ENCODE data around the gene BMS1.
"Not testable (repeated sequence)": the region's sequence is repeated elsewhere in the genome, so short reads cannot be mapped to it uniquely, and the experiment has no call there.

BMS1 gene

GRCh38 chr10:42827201-42827600 is 44.6 kb downstream of the BMS1 start:
- Histone ChIP-seq H3K36me3 (ENCODE audit: insufficient read depth, low read length) (peaks cover 78% of the 10 kb centered on the region), H3F3A (ENCODE audit: insufficient read depth, low read length) (no peaks in the 10 kb centered on the region), H3K4me2 (ENCODE audit: low read length) (no peak overlapping the region), H4K20me1 (ENCODE audit: insufficient read depth, low read length) (no peaks in the 10 kb centered on the region), H3K9me3 (ENCODE audit: low read length) (no peaks in the 10 kb centered on the region), H3K9ac (ENCODE audit: low read length) (no peak overlapping the region), H3K27me3 (ENCODE audit: insufficient read depth, low read length) (no peaks in the 10 kb centered on the region), H2AFZ (ENCODE audit: low read length) (no peak overlapping the region), H3K4me3 (ENCODE audit: low read depth, low read length, poor library complexity, severe bottlenecking) (no peak overlapping the region), H3K27ac (ENCODE audit: low read depth, low read length, poor library complexity, severe bottlenecking) (no peak overlapping the region), H3K4me1 (ENCODE audit: insufficient read depth, low read length, severe bottlenecking) (no peaks in the 10 kb centered on the region), H3K9me2 (ENCODE audit: low read depth, low read length) (no peaks in the 10 kb centered on the region), H3K79me2 (ENCODE audit: insufficient read depth, low read length) (no peaks in the 10 kb centered on the region)
- TF ChIP-seq EZH2 (IDR thresholded peaks at IDR 0.05; ENCODE audit: borderline replicate concordance, low read length) = no peak
- TF ChIP-seq, protein P1, sequence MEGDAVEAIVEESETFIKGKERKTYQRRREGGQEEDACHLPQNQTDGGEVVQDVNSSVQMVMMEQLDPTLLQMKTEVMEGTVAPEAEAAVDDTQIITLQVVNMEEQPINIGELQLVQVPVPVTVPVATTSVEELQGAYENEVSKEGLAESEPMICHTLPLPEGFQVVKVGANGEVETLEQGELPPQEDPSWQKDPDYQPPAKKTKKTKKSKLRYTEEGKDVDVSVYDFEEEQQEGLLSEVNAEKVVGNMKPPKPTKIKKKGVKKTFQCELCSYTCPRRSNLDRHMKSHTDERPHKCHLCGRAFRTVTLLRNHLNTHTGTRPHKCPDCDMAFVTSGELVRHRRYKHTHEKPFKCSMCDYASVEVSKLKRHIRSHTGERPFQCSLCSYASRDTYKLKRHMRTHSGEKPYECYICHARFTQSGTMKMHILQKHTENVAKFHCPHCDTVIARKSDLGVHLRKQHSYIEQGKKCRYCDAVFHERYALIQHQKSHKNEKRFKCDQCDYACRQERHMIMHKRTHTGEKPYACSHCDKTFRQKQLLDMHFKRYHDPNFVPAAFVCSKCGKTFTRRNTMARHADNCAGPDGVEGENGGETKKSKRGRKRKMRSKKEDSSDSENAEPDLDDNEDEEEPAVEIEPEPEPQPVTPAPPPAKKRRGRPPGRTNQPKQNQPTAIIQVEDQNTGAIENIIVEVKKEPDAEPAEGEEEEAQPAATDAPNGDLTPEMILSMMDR (IDR thresholded peaks at IDR 0.05; ENCODE audit: low read length) = peak; percentile 14; the same call in 1 of the 2 replicates

DNA sequence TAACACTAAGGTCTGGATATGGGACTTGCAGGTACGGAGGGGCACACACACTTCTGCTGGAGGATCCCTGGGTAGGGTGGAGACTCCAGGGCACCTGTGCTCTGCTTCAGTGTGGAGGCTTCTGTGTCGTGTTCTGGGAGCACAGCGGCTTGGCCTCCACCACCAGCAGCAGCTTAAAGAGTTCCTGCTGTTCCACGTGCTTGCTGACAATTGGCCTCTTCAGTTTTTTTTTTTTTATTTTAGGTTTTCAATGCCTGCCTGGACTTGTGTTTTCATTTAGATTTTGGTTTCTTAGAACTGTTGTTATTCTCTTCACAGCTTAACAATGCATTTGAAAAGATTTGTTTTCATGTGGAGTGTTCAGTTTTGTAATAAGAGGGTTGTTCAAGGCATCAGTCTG is 45.8 kb downstream of the BMS1 start:
- H3K9me2 ChIP-seq (ENCODE audit: low read depth, low read length); H3K27me3 ChIP-seq (ENCODE audit: insufficient read depth, low read length); H3K9ac ChIP-seq (ENCODE audit: low read length); H3K4me2 ChIP-seq (ENCODE audit: low read length); H2AFZ ChIP-seq (ENCODE audit: low read length); H3K4me1 ChIP-seq (ENCODE audit: insufficient read depth, low read length, severe bottlenecking); H4K20me1 ChIP-seq (ENCODE audit: insufficient read depth, low read length); H3K27ac ChIP-seq (ENCODE audit: low read depth, low read length, poor library complexity, severe bottlenecking); H3K4me3 ChIP-seq (ENCODE audit: low read depth, low read length, poor library complexity, severe bottlenecking); H3K79me2 ChIP-seq (ENCODE audit: insufficient read depth, low read length); H3K9me3 ChIP-seq (ENCODE audit: low read length); H3F3A ChIP-seq (ENCODE audit: insufficient read depth, low read length): not testable (repeated sequence)
- peaks cover 69% of the 10 kb centered on the region for H3K36me3 ChIP-seq (ENCODE audit: insufficient read depth, low read length)

DNA sequence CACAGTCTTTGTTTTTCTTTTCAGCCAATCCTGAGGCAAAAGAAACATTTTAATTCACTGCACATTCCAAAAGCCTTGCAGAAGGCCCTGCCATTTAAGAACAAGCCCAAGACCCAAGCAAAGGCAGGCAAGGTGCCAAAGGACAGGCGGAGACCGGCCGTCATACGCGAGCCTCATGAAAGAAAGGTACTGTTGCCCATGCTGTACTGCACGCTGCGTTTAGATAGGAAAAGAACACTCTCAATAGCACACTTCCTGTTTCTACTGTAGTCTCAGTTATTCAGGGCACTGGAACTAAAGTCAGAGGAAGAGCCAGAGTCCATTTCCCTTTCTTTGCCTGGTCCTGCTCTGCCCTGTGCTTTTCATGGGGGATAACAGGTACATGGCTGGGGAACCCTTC is 47.6 kb downstream of the BMS1 start:
- Histone ChIP-seq H3K27me3 (ENCODE audit: insufficient read depth, low read length) (no peaks in the 10 kb centered on the region), H3K27ac (ENCODE audit: low read depth, low read length, poor library complexity, severe bottlenecking) (no peak overlapping the region), H3K4me3 (ENCODE audit: low read depth, low read length, poor library complexity, severe bottlenecking) (no peak overlapping the region), H3K4me1 (ENCODE audit: insufficient read depth, low read length, severe bottlenecking) (no peaks in the 10 kb centered on the region), H3K9me2 (ENCODE audit: low read depth, low read length) (no peaks in the 10 kb centered on the region), H4K20me1 (ENCODE audit: insufficient read depth, low read length) (no peaks in the 10 kb centered on the region), H3F3A (ENCODE audit: insufficient read depth, low read length) (no peaks in the 10 kb centered on the region), H3K9ac (ENCODE audit: low read length) (no peak overlapping the region), H3K36me3 (ENCODE audit: insufficient read depth, low read length) (peaks cover 51% of the 10 kb centered on the region), H3K9me3 (ENCODE audit: low read length) (no peaks in the 10 kb centered on the region), H3K79me2 (ENCODE audit: insufficient read depth, low read length) (no peaks in the 10 kb centered on the region), H2AFZ (ENCODE audit: low read length) (no peak overlapping the region), H3K4me2 (ENCODE audit: low read length) (no peak overlapping the region)
- TF ChIP-seq, protein P1 (IDR thresholded peaks at IDR 0.05; ENCODE audit: low read length) = no peak
- TF ChIP-seq EZH2 (IDR thresholded peaks at IDR 0.05; ENCODE audit: borderline replicate concordance, low read length) = no peak

- Histone ChIP-seq H3F3A (ENCODE audit: insufficient read depth, low read length) (no peaks in the 10 kb centered on the region), H3K27ac (ENCODE audit: low read depth, low read length, poor library complexity, severe bottlenecking) (no peak overlapping the region), H3K79me2 (ENCODE audit: insufficient read depth, low read length) (no peaks in the 10 kb centered on the region), H3K27me3 (ENCODE audit: insufficient read depth, low read length) (no peaks in the 10 kb centered on the region), H3K9me3 (ENCODE audit: low read length) (no peaks in the 10 kb centered on the region), H4K20me1 (ENCODE audit: insufficient read depth, low read length) (no peaks in the 10 kb centered on the region), H2AFZ (ENCODE audit: low read length) (no peak overlapping the region), H3K4me1 (ENCODE audit: insufficient read depth, low read length, severe bottlenecking) (no peaks in the 10 kb centered on the region), H3K9me2 (ENCODE audit: low read depth, low read length) (no peaks in the 10 kb centered on the region), H3K4me3 (ENCODE audit: low read depth, low read length, poor library complexity, severe bottlenecking) (no peak overlapping the region), H3K9ac (ENCODE audit: low read length) (no peak overlapping the region), H3K4me2 (ENCODE audit: low read length) (no peak overlapping the region), H3K36me3 (ENCODE audit: insufficient read depth, low read length) (peaks cover 15% of the 10 kb centered on the region)
- no peak for TF ChIP-seq EZH2 (IDR thresholded peaks at IDR 0.05; ENCODE audit: borderline replicate concordance, low read length)
- TF ChIP-seq, protein P1 (IDR thresholded peaks at IDR 0.05; ENCODE audit: low read length) = no peak
Measured at GRCh38 chr10:42836096-42836495, 53.5 kb downstream of the BMS1 start.

All from OCI-LY1 (cell line).